GM12878 (cell line): ENCODE results near the gene PDIK1L. TPM values are rescaled to one million over a fixed set of nuclear protein-coding genes. Genes with fewer than 3 reads are reported as not detected.

Source experiments
- ATAC-seq: fragments of 200-7000 bp; cut with Tn5 transposase; 3 replicates; pipeline ENCODE4 v1.9.1; 2020; ENCODE audit warnings: mild to moderate bottlenecking, moderate library complexity
- BruUV-seq: library from RNA; stranded (reverse); fragments of 400-500 nt; replicated peaks from 2 replicates; lab custom pipeline; 2021; lab: Mats Ljungman, UMichigan
- CTCF ChIA-PET: fragments of 300-600 bp; sonication (Branson Sonifier 250); formaldehyde crosslinking; extraction: SDS; loops from one replicate; lab custom pipeline; 2021; ENCODE audit warnings: inconsistent platforms; lab: Yijun Ruan, JAX
- POLR2A ChIA-PET: fragments of 350-600 bp; formaldehyde crosslinking; extraction: SDS; loops from one replicate; lab custom pipeline; 2021; ENCODE audit warnings: inconsistent platforms; lab: Charles Lee
- RAD21 ChIA-PET: fragments of 300-600 bp; sonication (Branson Sonifier 250); formaldehyde crosslinking; loops from one replicate; lab custom pipeline; 2023; ENCODE audit warnings: antibody characterized with exemption; ENCODE audit not compliant: unreplicated experiment; lab: Charles Lee
- SMC1A ChIA-PET: fragments of 300-600 bp; sonication (Branson Sonifier 250); formaldehyde crosslinking; loops from one replicate; lab custom pipeline; 2023; ENCODE audit not compliant: unreplicated experiment, uncharacterized antibody; lab: Charles Lee
- DNase-seq: peaks from one replicate; pipeline ENCODE4 v3.0.0-alpha.2; 2011; ENCODE audit warnings: low read depth, low spot score
- FAIRE-seq: peaks from 3 replicates; lab custom pipeline; 2011; peaks lifted over from hg19 to GRCh38; lab: Jason Lieb, UNC
- H2AFZ ChIP-seq: 2 replicates; pipeline ENCODE4 v1.6.0; 2011; ENCODE audit warnings: low read depth, low read length, control low read depth; ENCODE audit not compliant: control insufficient read depth
- H3K27ac ChIP-seq: 2 replicates; pipeline ENCODE4 v1.5.1; 2011; ENCODE audit warnings: control low read depth; ENCODE audit not compliant: control insufficient read depth, insufficient read depth
- H3K27me3 ChIP-seq, 2 experiments: replicated peaks in 1 of 2; 2 replicates each; pipeline versions ENCODE4 v1.6.0 to v1.6.1; 2011; ENCODE audit warnings: low read length in 1 of 2; ENCODE audit not compliant: control insufficient read depth in 2 of 2, insufficient read depth in 2 of 2
- H3K36me3 ChIP-seq, 2 experiments: 2 replicates each; pipeline ENCODE4 v1.5.1; 2011; ENCODE audit warnings: low read length in 1 of 2; ENCODE audit not compliant: control insufficient read depth in 2 of 2, insufficient read depth in 2 of 2
- H3K4me1 ChIP-seq: 2 replicates; pipeline ENCODE4 v1.6.1; 2011; ENCODE audit warnings: mild to moderate bottlenecking, low read length, moderate library complexity, mixed read lengths; ENCODE audit not compliant: control insufficient read depth, insufficient read depth
- H3K4me2 ChIP-seq: 2 replicates; pipeline ENCODE4 v1.6.0; 2011; ENCODE audit warnings: control low read depth; ENCODE audit not compliant: control insufficient read depth, insufficient read depth
- H3K4me3 ChIP-seq: fragments of 200-600 bp; sonication (generic); 2 replicates; pipeline ENCODE4 v1.5.1; 2016
- H3K79me2 ChIP-seq: 2 replicates; pipeline ENCODE4 v1.6.0; 2011; ENCODE audit warnings: low read length; ENCODE audit not compliant: control insufficient read depth, insufficient read depth
- H3K9ac ChIP-seq: 2 replicates; pipeline ENCODE4 v1.8.0; 2011; ENCODE audit warnings: low read length, control low read depth, mixed read lengths; ENCODE audit not compliant: control insufficient read depth, insufficient read depth
- H3K9me3 ChIP-seq: replicated peaks from 3 replicates; pipeline ENCODE4 v1.5.1; 2011; ENCODE audit warnings: mild to moderate bottlenecking, low read length; ENCODE audit not compliant: control insufficient read depth, insufficient read depth
- H4K20me1 ChIP-seq: 2 replicates; pipeline ENCODE4 v1.6.0; 2011; ENCODE audit not compliant: control insufficient read depth, insufficient read depth
- BRCA1 ChIP-seq: IDR thresholded peaks from 2 replicates; pipeline ENCODE4 v1.6.1; 2011; ENCODE audit warnings: low read depth, low read length, improper control_type of control experiment
- CBX5 ChIP-seq: sonication (generic); IDR thresholded peaks from 2 replicates; pipeline ENCODE4 v1.6.1; 2016; ENCODE audit warnings: low read depth, moderate library complexity, mild to moderate bottlenecking, inconsistent platforms
- EP300 ChIP-seq, 2 experiments: fragments of 150-350 bp in 1 of 2; IDR thresholded peaks; 2 replicates each; pipeline ENCODE4 v1.6.1; 2011 to 2012; ENCODE audit warnings: low read depth in 2 of 2, low read length in 2 of 2, borderline replicate concordance in 1 of 2, improper control_type of control experiment in 1 of 2, inconsistent platforms in 1 of 2; ENCODE audit not compliant: control insufficient read depth in 1 of 2
- HDAC6 ChIP-seq: fragments of 200-600 bp; sonication (generic); IDR thresholded peaks from one replicate; pipeline ENCODE4 v1.8.0; 2017; ENCODE audit warnings: antibody characterized with exemption; ENCODE audit not compliant: unreplicated experiment
- POLR2AphosphoS2 ChIP-seq: IDR thresholded peaks from 2 replicates; pipeline ENCODE4 v1.6.1; 2011; ENCODE audit warnings: low read depth, mild to moderate bottlenecking, low read length, improper control_type of control experiment, moderate library complexity
- RUNX3 ChIP-seq: IDR thresholded peaks from 2 replicates; pipeline ENCODE4 v1.6.1; 2012; ENCODE audit warnings: low read length, inconsistent platforms
- SMC3 ChIP-seq: IDR thresholded peaks from 2 replicates; pipeline ENCODE4 v1.6.1; 2011; ENCODE audit warnings: low read length, improper control_type of control experiment, borderline replicate concordance
- STAT1 ChIP-seq: fragments of 450-650 bp; conservative IDR thresholded peaks from 2 replicates; pipeline ENCODE4 v1.6.1; 2014; ENCODE audit warnings: antibody characterized with exemption, mild to moderate bottlenecking
- WGBS: methylation state at CpG from one replicate; pipeline ENCODE4 v1.1.6; 2016; ENCODE audit warnings: low lambda C conversion rate; ENCODE audit not compliant: insufficient replicate concordance, insufficient coverage; ENCODE audit errors: missing lambda C conversion rate; 5-methylcytosine and 5-hydroxymethylcytosine counted together
- in situ Hi-C: fragments of 300-500 bp; cut with MboI; formaldehyde crosslinking; loops from 9 replicates; pipeline ENCODE4 v1.14.3; 2018; ENCODE audit warnings: mixed read lengths
- intact Hi-C: fragments of 100-400 bp; cut with micrococcal nuclease; formaldehyde crosslinking; loops from one replicate; pipeline ENCODE4 v1.14.2; 2022; ENCODE audit not compliant: unreplicated experiment
- polyA plus RNA-seq, 11 experiments: library from polyadenylated mRNA; depleted of rRNA in 4 of 11; unstranded in 6 of 11; stranded (reverse) in 5 of 11; fragments of >200 nt; fragmentation: Nextera tagmentation in 4 of 11; fragmentation: Illumina TruSeq in 1 of 11; extraction: Ambion mirVana in 4 of 11; extraction: Trizol in 1 of 11; gene quantifications; 1 replicate in 1 of 11; 2 replicates in 10 of 11; pipeline versions ENCODE4 v1.2.1 to v1.2.3, GENCODE V29; 2011 to 2016; ENCODE audit warnings: inconsistent platforms in 2 of 11, missing spikeins in 2 of 11, low read depth in 1 of 11
- total RNA-seq, 4 experiments: library from RNA; depleted of rRNA in 3 of 4; stranded (reverse); fragments of >200 nt in 3 of 4; fragmentation: Illumina TruSeq in 1 of 4; extraction: Trizol in 1 of 4; gene quantifications; 2 replicates each; pipeline versions ENCODE4 v1.2.1 to v1.2.3, GENCODE V29; 2013 to 2021
- TF ChIP-seq, protein P1 (sequence below): IDR thresholded peaks from 2 replicates; pipeline ENCODE4 v1.6.1; 2012; ENCODE audit warnings: low read length, inconsistent platforms
- TF ChIP-seq, protein P2 (sequence below): IDR thresholded peaks from 2 replicates; pipeline ENCODE4 v1.6.1; 2012; ENCODE audit warnings: mild to moderate bottlenecking, low read depth, low read length

Gene PDIK1L
- total and polyA plus RNA-seq, 10 of the 15 experiments (the other 5 are each of a cell fraction or from before 2014, with no cell fraction given) = 4.0 to 15.9 (median 10.5) TPM

DNA sequence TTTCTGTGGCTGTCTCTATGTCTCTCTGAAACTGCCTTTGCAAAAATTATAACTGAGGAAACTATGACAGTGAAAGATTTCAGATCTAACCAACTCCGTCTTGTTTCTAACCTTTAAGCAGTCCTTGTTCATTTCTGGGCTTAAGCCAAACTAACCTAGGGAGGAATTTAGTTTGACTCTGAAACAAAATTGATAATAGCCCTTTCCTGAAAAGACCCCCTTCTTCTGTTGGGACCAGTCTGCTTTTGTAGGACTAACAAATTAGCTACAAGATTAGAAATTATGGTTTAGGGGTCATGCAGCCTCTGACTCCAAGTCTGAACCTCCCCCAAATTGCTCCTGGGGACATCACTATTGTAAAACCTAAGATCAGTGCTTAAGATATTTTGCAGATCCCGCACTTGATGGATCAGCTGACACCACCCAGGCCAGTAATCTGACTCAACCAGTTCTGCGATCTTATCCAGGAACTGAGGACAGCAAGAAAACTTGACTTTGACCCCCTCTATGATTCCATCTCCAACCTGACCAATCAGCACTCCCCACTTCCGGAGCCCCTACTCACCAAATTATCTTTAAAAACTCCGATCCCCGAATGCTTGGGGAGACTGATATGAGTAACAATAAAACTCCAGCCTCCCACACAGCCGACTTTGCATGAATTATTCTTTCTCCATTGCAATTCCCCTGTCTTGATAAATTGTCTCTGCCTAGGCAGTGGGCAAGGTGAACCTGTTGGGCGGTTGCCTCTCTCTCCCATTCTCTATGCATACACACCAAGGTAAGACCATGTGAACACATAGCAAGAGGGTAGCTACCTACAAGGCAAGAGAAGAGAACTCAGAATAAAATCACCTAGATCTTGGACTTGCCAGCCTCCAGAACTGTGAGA, 33.1 kb upstream of the PDIK1L start:
- H3K27me3 ChIP-seq = no peaks in the 10 kb centered on the region; a peak in 2 of 4 replicates
- no peak overlapping the region for H2AFZ ChIP-seq
- in situ Hi-C loops (no loop called here), intact Hi-C loops (no loop called here)
- H4K20me1 ChIP-seq = no peaks in the 10 kb centered on the region
- no peaks in the 10 kb centered on the region for H3K79me2 ChIP-seq
- DNase-seq = no peak
- ChIA-PET SMC1A (no interaction called here), RAD21 (no interaction called here)
- H3K36me3 ChIP-seq = no peaks in the 10 kb centered on the region
- H3K9ac ChIP-seq = no peak overlapping the region
- BruUV-seq = no TSS peak
- H3K27ac ChIP-seq = no peak overlapping the region
- no peak for ATAC-seq
- FAIRE-seq = no peak
- 28% methylated on average over 8 of the region's 8 CpGs for WGBS
- H3K9me3 ChIP-seq = no peaks in the 10 kb centered on the region
- no peak overlapping the region for H3K4me3 ChIP-seq
- TF ChIP-seq STAT1 = no peak
- TF ChIP-seq, all 136 proteins: peak for 0
- Histone ChIP-seq H3K4me2 (no peak overlapping the region), H3K4me1 (no peaks in the 10 kb centered on the region)
- ChIA-PET POLR2A (interaction anchor here (0.5 kb wide), 1 partner anchor 778 kb away, joined by 4 read pairs; no protein-coding TSS in a partner anchor), CTCF (interaction anchor here (0.6 to 1.2 kb wide), 2 partner anchors 66 to 965 kb away, joined by 3 read pairs; no protein-coding TSS in a partner anchor)

DNA sequence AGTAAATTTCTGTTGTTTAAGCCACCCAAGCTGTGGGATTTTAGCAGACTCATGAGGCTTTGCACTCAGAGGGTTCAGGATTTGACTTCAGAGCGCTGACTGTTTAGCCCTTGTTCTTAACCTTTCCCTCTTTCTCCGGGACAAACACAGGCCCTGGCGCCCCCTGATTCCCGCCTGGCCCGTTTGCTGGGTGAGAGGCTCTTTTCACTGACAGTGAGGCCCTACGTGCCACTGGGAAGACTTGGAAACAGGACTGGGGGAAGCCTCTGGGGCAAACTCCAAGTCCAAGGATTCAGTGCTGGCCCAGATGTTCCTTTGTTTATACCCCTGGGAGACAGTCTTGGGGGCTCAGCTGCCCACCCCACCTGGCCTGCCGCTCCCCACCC, 32.5 kb upstream of the PDIK1L start:
- in situ Hi-C loops (no loop called here), intact Hi-C loops (no loop called here)
- Histone ChIP-seq H2AFZ (no peak overlapping the region), H3K9ac (no peak overlapping the region), H3K9me3 (no peaks in the 10 kb centered on the region), H3K27me3 (no peaks in the 10 kb centered on the region; a peak in 2 of 4 replicates), H3K4me2 (no peak overlapping the region), H3K4me3 (no peak overlapping the region), H3K27ac (no peak overlapping the region), H3K36me3 (no peaks in the 10 kb centered on the region), H3K79me2 (no peaks in the 10 kb centered on the region), H3K4me1 (no peaks in the 10 kb centered on the region), H4K20me1 (no peaks in the 10 kb centered on the region)
- ChIA-PET CTCF (interaction anchor here (1.2 kb wide), 1 partner anchor 66 kb away, joined by 3 read pairs; no protein-coding TSS in a partner anchor), SMC1A (no interaction called here), POLR2A (no interaction called here), RAD21 (no interaction called here)
- ATAC-seq = no peak
- WGBS = 14% methylated on average over 7 of the region's 7 CpGs
- FAIRE-seq = no peak
- no peak for DNase-seq
- BruUV-seq = no TSS peak
- TF ChIP-seq EP300 (IDR thresholded peaks at IDR 0.05; ENCODE audit: borderline replicate concordance in 1 of 2, control insufficient read depth in 1 of 2, low read depth in 2 of 2, low read length in 2 of 2) (no peak), BRCA1 (no peak), RUNX3 (no peak), POLR2AphosphoS2 (no peak), HDAC6 (no peak), SMC3 (no peak), CBX5 (no peak)
- TF ChIP-seq, protein P1, sequence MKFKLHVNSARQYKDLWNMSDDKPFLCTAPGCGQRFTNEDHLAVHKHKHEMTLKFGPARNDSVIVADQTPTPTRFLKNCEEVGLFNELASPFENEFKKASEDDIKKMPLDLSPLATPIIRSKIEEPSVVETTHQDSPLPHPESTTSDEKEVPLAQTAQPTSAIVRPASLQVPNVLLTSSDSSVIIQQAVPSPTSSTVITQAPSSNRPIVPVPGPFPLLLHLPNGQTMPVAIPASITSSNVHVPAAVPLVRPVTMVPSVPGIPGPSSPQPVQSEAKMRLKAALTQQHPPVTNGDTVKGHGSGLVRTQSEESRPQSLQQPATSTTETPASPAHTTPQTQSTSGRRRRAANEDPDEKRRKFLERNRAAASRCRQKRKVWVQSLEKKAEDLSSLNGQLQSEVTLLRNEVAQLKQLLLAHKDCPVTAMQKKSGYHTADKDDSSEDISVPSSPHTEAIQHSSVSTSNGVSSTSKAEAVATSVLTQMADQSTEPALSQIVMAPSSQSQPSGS = no peak
- TF ChIP-seq, protein P2, sequence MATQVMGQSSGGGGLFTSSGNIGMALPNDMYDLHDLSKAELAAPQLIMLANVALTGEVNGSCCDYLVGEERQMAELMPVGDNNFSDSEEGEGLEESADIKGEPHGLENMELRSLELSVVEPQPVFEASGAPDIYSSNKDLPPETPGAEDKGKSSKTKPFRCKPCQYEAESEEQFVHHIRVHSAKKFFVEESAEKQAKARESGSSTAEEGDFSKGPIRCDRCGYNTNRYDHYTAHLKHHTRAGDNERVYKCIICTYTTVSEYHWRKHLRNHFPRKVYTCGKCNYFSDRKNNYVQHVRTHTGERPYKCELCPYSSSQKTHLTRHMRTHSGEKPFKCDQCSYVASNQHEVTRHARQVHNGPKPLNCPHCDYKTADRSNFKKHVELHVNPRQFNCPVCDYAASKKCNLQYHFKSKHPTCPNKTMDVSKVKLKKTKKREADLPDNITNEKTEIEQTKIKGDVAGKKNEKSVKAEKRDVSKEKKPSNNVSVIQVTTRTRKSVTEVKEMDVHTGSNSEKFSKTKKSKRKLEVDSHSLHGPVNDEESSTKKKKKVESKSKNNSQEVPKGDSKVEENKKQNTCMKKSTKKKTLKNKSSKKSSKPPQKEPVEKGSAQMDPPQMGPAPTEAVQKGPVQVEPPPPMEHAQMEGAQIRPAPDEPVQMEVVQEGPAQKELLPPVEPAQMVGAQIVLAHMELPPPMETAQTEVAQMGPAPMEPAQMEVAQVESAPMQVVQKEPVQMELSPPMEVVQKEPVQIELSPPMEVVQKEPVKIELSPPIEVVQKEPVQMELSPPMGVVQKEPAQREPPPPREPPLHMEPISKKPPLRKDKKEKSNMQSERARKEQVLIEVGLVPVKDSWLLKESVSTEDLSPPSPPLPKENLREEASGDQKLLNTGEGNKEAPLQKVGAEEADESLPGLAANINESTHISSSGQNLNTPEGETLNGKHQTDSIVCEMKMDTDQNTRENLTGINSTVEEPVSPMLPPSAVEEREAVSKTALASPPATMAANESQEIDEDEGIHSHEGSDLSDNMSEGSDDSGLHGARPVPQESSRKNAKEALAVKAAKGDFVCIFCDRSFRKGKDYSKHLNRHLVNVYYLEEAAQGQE = no peak
